Measurements from ENCODE around the gene PMM2.

PMM2 gene

GRCh38 chr16:8865145-8865882 lies 67.7 kb downstream of the PMM2 start:
- CTCF ChIA-PET: interaction anchor here (0.6 to 1.2 kb wide), 2 partner anchors 15 to 306 kb away, joined by 3 read pairs; no protein-coding TSS in a partner anchor
- POLR2A ChIA-PET: interaction anchor here (1.0 kb wide), 1 partner anchor 11 kb away, joined by 3 read pairs; no protein-coding TSS in a partner anchor
- TF ChIP-seq PKNOX1 (IDR thresholded peaks at IDR 0.05) (no peak), ARNT (IDR thresholded peaks at IDR 0.05) (no peak), BHLHE40 (IDR thresholded peaks at IDR 0.05; ENCODE audit: borderline replicate concordance) (no peak), CTBP1 (IDR thresholded peaks at IDR 0.05; ENCODE audit: borderline replicate concordance) (no peak), ELF4 (IDR thresholded peaks at IDR 0.05) (no peak), SP1 (IDR thresholded peaks at IDR 0.05) (no peak), FOXK2 (IDR thresholded peaks at IDR 0.05) (no peak)

GRCh38 chr16:8866118-8866883 lies 68.7 kb downstream of the PMM2 start:
- no peak for TF ChIP-seq LEF1 (IDR thresholded peaks at IDR 0.05; ENCODE audit: borderline replicate concordance)
- no peak for TF ChIP-seq PKNOX1 (IDR thresholded peaks at IDR 0.05)
- TF ChIP-seq HDGF (IDR thresholded peaks at IDR 0.05; ENCODE audit: borderline replicate concordance): no peak
- no peak for TF ChIP-seq FOXM1 (IDR thresholded peaks at IDR 0.05; ENCODE audit: borderline replicate concordance)
- no peak for TF ChIP-seq FOXA1 (IDR thresholded peaks at IDR 0.05)
- TF ChIP-seq BHLHE40 (IDR thresholded peaks at IDR 0.05; ENCODE audit: borderline replicate concordance): no peak
- no peak for TF ChIP-seq NFRKB (IDR thresholded peaks at IDR 0.05)
- no peak for TF ChIP-seq CTBP1 (IDR thresholded peaks at IDR 0.05; ENCODE audit: borderline replicate concordance)
- no peak for TF ChIP-seq SP1 (IDR thresholded peaks at IDR 0.05)
- TF ChIP-seq L3MBTL2 (conservative IDR thresholded peaks at IDR 0.05): no peak
- no peak for TF ChIP-seq ARNT (IDR thresholded peaks at IDR 0.05)
- no peak for TF ChIP-seq ZNF384 (IDR thresholded peaks at IDR 0.05)
- TF ChIP-seq SUZ12 (IDR thresholded peaks at IDR 0.05): no peak
- TF ChIP-seq FOXK2 (IDR thresholded peaks at IDR 0.05): no peak
- no peak for TF ChIP-seq ELF4 (IDR thresholded peaks at IDR 0.05)
- TF ChIP-seq TARDBP (IDR thresholded peaks at IDR 0.05): no peak
- DNase-seq (ENCODE audit: extremely low spot score): no peak
- ChIA-PET CTCF (no interaction called here), POLR2A (no interaction called here)

More at GRCh38 chr16:8865145-8865882, 67.7 kb downstream of the PMM2 start:
- DNase-seq (ENCODE audit: extremely low spot score): no peak

- ChIA-PET POLR2A (no interaction called here), CTCF (no interaction called here)
- no peak for TF ChIP-seq PKNOX1 (IDR thresholded peaks at IDR 0.05)
- DNase-seq (ENCODE audit: extremely low spot score): no peak
These were observed 69.2 kb downstream of the PMM2 start for GRCh38 chr16:8866884-8867215.

GRCh38 chr16:8867216-8867931 lies 69.7 kb downstream of the PMM2 start:
- TF ChIP-seq SP1 (IDR thresholded peaks at IDR 0.05) (no peak), ELF4 (IDR thresholded peaks at IDR 0.05) (no peak), FOXM1 (IDR thresholded peaks at IDR 0.05; ENCODE audit: borderline replicate concordance) (no peak), FOXA1 (IDR thresholded peaks at IDR 0.05) (no peak), HDGF (IDR thresholded peaks at IDR 0.05; ENCODE audit: borderline replicate concordance) (no peak), CTBP1 (IDR thresholded peaks at IDR 0.05; ENCODE audit: borderline replicate concordance) (no peak), BHLHE40 (IDR thresholded peaks at IDR 0.05; ENCODE audit: borderline replicate concordance) (no peak), LEF1 (IDR thresholded peaks at IDR 0.05; ENCODE audit: borderline replicate concordance) (no peak), PKNOX1 (IDR thresholded peaks at IDR 0.05) (no peak), ZNF384 (IDR thresholded peaks at IDR 0.05) (no peak), TARDBP (IDR thresholded peaks at IDR 0.05) (no peak), SUZ12 (IDR thresholded peaks at IDR 0.05) (no peak), L3MBTL2 (conservative IDR thresholded peaks at IDR 0.05) (no peak), ARNT (IDR thresholded peaks at IDR 0.05) (no peak), FOXK2 (IDR thresholded peaks at IDR 0.05) (no peak), NFRKB (IDR thresholded peaks at IDR 0.05) (no peak)
- no peak for DNase-seq (ENCODE audit: extremely low spot score)
- POLR2A ChIA-PET: no interaction called here
- CTCF ChIA-PET: no interaction called here

- TF ChIP-seq SUZ12 (IDR thresholded peaks at IDR 0.05) (no peak), FOXA1 (IDR thresholded peaks at IDR 0.05) (no peak), ZNF384 (IDR thresholded peaks at IDR 0.05) (no peak), LEF1 (IDR thresholded peaks at IDR 0.05; ENCODE audit: borderline replicate concordance) (no peak), FOXM1 (IDR thresholded peaks at IDR 0.05; ENCODE audit: borderline replicate concordance) (no peak), PKNOX1 (IDR thresholded peaks at IDR 0.05) (no peak)
- POLR2A ChIA-PET: interaction anchor here (0.6 to 2.2 kb wide), 6 partner anchors 10 to 193 kb away, joined by 3 to 9 read pairs (median 4); partner anchors contain the start of genes ABAT, PMM2 and TMEM186
- CTCF ChIA-PET: no interaction called here
- no peak for DNase-seq (ENCODE audit: extremely low spot score)
These were observed 70.3 kb downstream of the PMM2 start for GRCh38 chr16:8867932-8868415.
